Testis (tissue), 2 donors: ENCODE measurements around the gene MPV17L.

Experiments used
- CTCF ChIP-seq, 3 experiments: fragments of 450-650 bp in 2 of 3; fragments of 200-600 bp in 1 of 3; sonication (generic) in 1 of 3; IDR thresholded peaks; one replicate each; pipeline ENCODE4 v1.5.1; 2016 to 2019; ENCODE audit warnings: antibody characterized with exemption in 3 of 3, mild to moderate bottlenecking in 2 of 3, moderate library complexity in 1 of 3
- POLR2A ChIP-seq: fragments of 450-650 bp; IDR thresholded peaks from one replicate; pipeline ENCODE4 v1.6.1; 2017; ENCODE audit warnings: antibody characterized with exemption, mild to moderate bottlenecking, moderate library complexity

- TF ChIP-seq CTCF (IDR thresholded peaks at IDR 0.05): peak; percentile 48 to 69 (median 48)
- TF ChIP-seq POLR2A: no peak
Measured at GRCh38 chr16:15427648-15428239, 32.2 kb downstream of the MPV17L start.
